Colonic mucosa (tissue), 4 donors: ENCODE data around the gene EPAS1. TPM values are rescaled to one million over a fixed set of nuclear protein-coding genes. Genes with fewer than 3 reads are reported as not detected.

Source experiments
- DNase-seq: peaks from one replicate; pipeline ENCODE4 v3.0.0-alpha.2; 2020
- H3K27ac ChIP-seq: fragments of 200-600 bp; one replicate; pipeline ENCODE4 v1.8.0; 2021
- H3K27me3 ChIP-seq: fragments of 200-600 bp; one replicate; pipeline ENCODE4 v1.8.0; 2021
- H3K36me3 ChIP-seq: fragments of 200-600 bp; one replicate; pipeline ENCODE4 v1.8.0; 2021
- H3K4me1 ChIP-seq: fragments of 200-600 bp; one replicate; pipeline ENCODE4 v1.8.0; 2021; ENCODE audit warnings: mild to moderate bottlenecking
- H3K4me3 ChIP-seq: fragments of 200-600 bp; one replicate; pipeline ENCODE4 v1.8.0; 2021
- H3K9ac ChIP-seq, 2 donors: one replicate each; pipeline ENCODE4 v1.7.0; 2013; ENCODE audit warnings: control low read depth in 2 of 2, low read depth in 2 of 2, low read length in 2 of 2
- H3K9me3 ChIP-seq: fragments of 200-600 bp; one replicate; pipeline ENCODE4 v1.8.0; 2021
- intact Hi-C: fragments of 100-400 bp; cut with DNase I; formaldehyde crosslinking; loops from one replicate; pipeline ENCODE4 v1.14.1; 2022
- total RNA-seq, 2 donors: library from RNA; stranded (reverse); fragmentation: NEBNext Ultra II Directional in 1 of 2; extraction: Animal tissue kit (Norgen Biotek cat#: 25700) in 1 of 2; gene quantifications; one replicate each; pipeline ENCODE4 v1.2.1, GENCODE V29; 2021
- TF ChIP-seq, protein P1 (sequence below): fragments of 200-600 bp; IDR thresholded peaks from one replicate; pipeline ENCODE4 v1.8.0; 2022; ENCODE audit warnings: antibody characterized with exemption, mild to moderate bottlenecking
- donor health status: healthy.
- donor health status: DM: no; HTN: no; CAD: no.
- donor health status: DM: no; HTN: no; CAD: no.

Gene EPAS1
- total RNA-seq, 2 donors from 2014 or later = 116 to 140 TPM

DNA sequence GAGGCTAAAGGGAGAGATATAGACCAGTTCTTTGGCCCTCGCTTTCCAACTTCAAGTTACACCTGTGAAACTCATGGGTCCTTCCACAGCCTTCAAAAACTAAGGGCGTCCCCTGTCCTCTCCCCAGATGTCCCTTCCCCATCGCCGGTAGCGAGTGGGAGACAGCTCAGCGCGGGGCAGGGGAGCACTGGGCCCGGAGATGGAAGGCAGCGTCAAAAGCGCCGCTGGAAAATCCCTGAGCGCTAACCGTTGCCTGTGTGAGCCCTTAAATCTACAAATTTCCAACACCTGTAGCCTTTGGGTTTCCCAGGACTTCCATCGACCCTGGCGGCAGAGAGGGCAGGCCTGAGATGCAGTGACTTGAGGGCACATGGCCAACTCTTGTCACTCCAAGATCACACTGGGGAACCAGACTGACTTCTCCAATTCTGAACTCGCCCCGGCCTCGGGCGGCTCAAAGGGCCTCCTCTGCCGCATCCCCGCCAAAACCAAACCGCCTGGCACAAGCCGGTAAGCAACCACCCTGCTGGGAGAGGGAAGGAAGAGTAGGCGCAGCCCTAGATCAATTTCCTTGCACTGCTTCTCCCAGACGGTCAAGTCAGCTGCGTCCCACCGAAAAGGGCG lies 879 bp upstream of the EPAS1 start:
- Histone ChIP-seq H3K36me3 (no peaks in the 10 kb centered on the region), H3K9me3 (no peaks in the 10 kb centered on the region), H3K27me3 (no peaks in the 10 kb centered on the region), H3K4me1 (peaks cover 7% of the 10 kb centered on the region), H3K27ac (peak overlapping the region; percentile 68), H3K4me3 (peak overlapping the region; percentile 51), H3K9ac (peak overlapping the region; percentile 86 to 97)
- peak; percentile 59 for DNase-seq
- TF ChIP-seq, protein P1, sequence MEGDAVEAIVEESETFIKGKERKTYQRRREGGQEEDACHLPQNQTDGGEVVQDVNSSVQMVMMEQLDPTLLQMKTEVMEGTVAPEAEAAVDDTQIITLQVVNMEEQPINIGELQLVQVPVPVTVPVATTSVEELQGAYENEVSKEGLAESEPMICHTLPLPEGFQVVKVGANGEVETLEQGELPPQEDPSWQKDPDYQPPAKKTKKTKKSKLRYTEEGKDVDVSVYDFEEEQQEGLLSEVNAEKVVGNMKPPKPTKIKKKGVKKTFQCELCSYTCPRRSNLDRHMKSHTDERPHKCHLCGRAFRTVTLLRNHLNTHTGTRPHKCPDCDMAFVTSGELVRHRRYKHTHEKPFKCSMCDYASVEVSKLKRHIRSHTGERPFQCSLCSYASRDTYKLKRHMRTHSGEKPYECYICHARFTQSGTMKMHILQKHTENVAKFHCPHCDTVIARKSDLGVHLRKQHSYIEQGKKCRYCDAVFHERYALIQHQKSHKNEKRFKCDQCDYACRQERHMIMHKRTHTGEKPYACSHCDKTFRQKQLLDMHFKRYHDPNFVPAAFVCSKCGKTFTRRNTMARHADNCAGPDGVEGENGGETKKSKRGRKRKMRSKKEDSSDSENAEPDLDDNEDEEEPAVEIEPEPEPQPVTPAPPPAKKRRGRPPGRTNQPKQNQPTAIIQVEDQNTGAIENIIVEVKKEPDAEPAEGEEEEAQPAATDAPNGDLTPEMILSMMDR = no peak
- intact Hi-C loops = loop anchor here (10.0 kb wide), 1 partner anchor 282 kb away; no protein-coding TSS in a partner anchor

DNA sequence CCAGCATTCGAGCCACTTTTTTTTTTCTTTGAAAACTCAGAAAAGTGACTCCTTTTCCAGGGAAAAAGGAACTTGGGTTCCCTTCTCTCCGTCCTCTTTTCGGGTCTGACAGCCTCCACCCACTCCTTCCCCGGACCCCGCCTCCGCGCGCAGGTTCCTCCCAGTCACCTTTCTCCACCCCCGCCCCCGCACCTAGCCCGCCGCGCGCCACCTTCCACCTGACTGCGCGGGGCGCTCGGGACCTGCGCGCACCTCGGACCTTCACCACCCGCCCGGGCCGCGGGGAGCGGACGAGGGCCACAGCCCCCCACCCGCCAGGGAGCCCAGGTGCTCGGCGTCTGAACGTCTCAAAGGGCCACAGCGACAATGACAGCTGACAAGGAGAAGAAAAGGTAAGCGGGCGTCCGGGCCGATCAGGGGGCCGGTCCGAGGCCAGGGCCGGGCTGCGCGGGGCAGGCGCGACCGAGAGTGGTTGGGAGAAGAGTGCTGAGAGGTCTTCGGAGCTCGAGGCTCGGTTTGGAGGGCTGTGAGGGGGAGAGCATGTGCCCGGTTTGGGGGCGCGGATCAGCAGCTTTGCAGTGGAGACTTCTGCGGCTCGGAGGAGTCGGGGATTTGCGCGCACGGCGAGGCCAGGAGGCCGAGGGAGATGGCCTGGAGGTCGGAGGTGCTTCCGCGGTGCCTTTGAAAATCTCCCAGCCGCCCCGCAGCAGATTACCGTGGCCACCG lies 502 bp downstream of the EPAS1 start:
- TF ChIP-seq, protein P1 = no peak
- DNase-seq = peak; percentile 93
- H3K4me3 ChIP-seq = peak overlapping the region; percentile 74
- peak overlapping the region; percentile 89 to 90 for H3K9ac ChIP-seq
- peaks cover 7% of the 10 kb centered on the region for H3K4me1 ChIP-seq
- H3K9me3 ChIP-seq = no peaks in the 10 kb centered on the region
- H3K27ac ChIP-seq = peak overlapping the region; percentile 87
- intact Hi-C loops = loop anchor here (2.0 to 10.0 kb wide), 2 partner anchors 67 to 283 kb away; no protein-coding TSS in a partner anchor
- H3K36me3 ChIP-seq = no peaks in the 10 kb centered on the region
- H3K27me3 ChIP-seq = no peaks in the 10 kb centered on the region

DNA sequence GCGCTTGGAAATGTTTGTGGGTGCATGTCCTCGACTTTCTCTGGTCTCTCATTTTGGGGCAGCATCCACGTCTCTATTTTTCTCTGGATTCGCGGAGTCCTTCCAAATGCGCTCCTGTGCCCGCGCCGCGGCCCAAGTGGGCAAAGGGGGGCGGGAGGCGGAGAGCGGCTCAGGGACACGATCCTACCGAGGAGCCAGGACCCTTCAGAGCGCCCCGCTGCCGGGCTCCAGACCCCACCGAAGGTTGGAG lies 990 bp downstream of the EPAS1 start:
- H3K36me3 ChIP-seq = no peaks in the 10 kb centered on the region
- no peaks in the 10 kb centered on the region for H3K27me3 ChIP-seq
- H3K27ac ChIP-seq = peak overlapping the region; percentile 87
- H3K9ac ChIP-seq = peak overlapping the region; percentile 89 to 90
- TF ChIP-seq, protein P1 = no peak
- H3K4me1 ChIP-seq = peaks cover 7% of the 10 kb centered on the region
- DNase-seq = no peak
- no peaks in the 10 kb centered on the region for H3K9me3 ChIP-seq
- H3K4me3 ChIP-seq = peak overlapping the region; percentile 74
- intact Hi-C loops = loop anchor here (2.0 to 10.0 kb wide), 2 partner anchors 67 to 283 kb away; no protein-coding TSS in a partner anchor

DNA sequence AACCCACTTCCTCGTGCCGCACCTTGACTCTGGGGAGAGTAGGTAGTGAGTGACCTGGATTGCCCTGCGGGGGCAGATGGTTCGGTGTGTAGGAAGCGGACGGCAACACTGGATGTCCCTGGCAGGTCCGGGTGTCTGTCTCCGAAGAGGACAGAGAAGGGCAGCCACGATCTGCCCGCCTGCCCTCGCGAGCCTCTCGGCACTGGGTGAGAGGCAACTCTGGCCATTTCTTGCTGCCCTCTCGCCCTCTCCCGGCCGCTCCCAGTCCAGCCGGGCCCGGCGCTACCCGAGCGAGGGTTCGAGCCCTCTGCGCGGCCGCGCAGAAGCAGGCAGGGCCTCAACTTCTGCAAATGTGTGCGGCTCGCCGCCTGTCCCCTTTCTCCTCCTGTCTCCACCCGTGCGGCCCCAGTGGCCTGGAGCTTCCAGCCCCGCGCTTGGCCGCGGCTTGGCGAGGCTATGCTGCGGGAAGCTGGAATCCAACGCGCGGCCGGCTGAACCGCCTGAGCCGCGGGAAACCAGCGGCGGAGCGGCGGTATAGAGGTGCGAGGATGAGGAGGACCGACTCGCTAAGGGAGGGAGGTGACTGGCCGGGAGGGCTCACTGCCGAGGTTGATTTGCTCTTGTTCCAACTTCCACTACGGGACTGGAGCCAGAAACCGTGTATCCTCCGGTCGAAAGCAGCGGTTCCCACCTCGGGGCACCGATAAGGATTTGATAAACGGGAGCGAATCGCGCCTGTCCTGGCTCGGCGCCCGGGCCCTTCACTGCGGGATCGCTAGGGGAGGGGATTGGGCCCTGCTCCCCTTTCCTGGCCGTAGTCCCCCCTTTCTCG lies 1.5 kb downstream of the EPAS1 start:
- peak; percentile 73 for DNase-seq
- no peaks in the 10 kb centered on the region for H3K36me3 ChIP-seq
- TF ChIP-seq, protein P1 = no peak
- H3K27ac ChIP-seq = peak overlapping the region; percentile 87
- no peaks in the 10 kb centered on the region for H3K9me3 ChIP-seq
- H3K9ac ChIP-seq = peak overlapping the region; percentile 89 to 90
- H3K4me1 ChIP-seq = peaks cover 7% of the 10 kb centered on the region
- no peaks in the 10 kb centered on the region for H3K27me3 ChIP-seq
- peak overlapping the region; percentile 74 for H3K4me3 ChIP-seq
- intact Hi-C loops = loop anchor here (2.0 to 10.0 kb wide), 2 partner anchors 66 to 284 kb away; no protein-coding TSS in a partner anchor
